RWPE2 (cell line): ENCODE results near the gene CDC42BPB.

Experiments used
- ATAC-seq: fragments of 200-7000 bp; cut with Tn5 transposase; 3 replicates; pipeline ENCODE4 v1.9.1; 2021; ENCODE audit warnings: low read depth
- DNase-seq: peaks from one replicate; pipeline ENCODE4 v3.0.0-alpha.2; 2020; ENCODE audit warnings: low spot score
- H3K27ac ChIP-seq: fragments of 450-650 bp; 2 replicates; pipeline ENCODE4 v1.5.1; 2017; ENCODE audit warnings: mild to moderate bottlenecking; ENCODE audit not compliant: poor library complexity, severe bottlenecking
- H3K27me3 ChIP-seq: fragments of 250-450 bp; sonication (Bioruptor Pico); 2 replicates; pipeline ENCODE4 v1.5.1; 2021; ENCODE audit warnings: mild to moderate bottlenecking, moderate library complexity; ENCODE audit not compliant: insufficient read depth, poor library complexity, severe bottlenecking
- H3K36me3 ChIP-seq: fragments of 250-450 bp; sonication (Bioruptor Pico); 2 replicates; pipeline ENCODE4 v1.5.1; 2020; ENCODE audit warnings: low read depth, mild to moderate bottlenecking, moderate library complexity
- H3K4me1 ChIP-seq: fragments of 250-450 bp; sonication (Bioruptor Pico); 2 replicates; pipeline ENCODE4 v1.5.1; 2021; ENCODE audit warnings: mild to moderate bottlenecking, moderate library complexity; ENCODE audit not compliant: insufficient read depth, poor library complexity, severe bottlenecking
- H3K4me3 ChIP-seq: fragments of 250-450 bp; sonication (Bioruptor Pico); 2 replicates; pipeline ENCODE4 v1.5.1; 2021; ENCODE audit warnings: mild to moderate bottlenecking, moderate library complexity; ENCODE audit not compliant: severe bottlenecking
- H3K9me3 ChIP-seq: fragments of 250-450 bp; sonication (Bioruptor Pico); 2 replicates; pipeline ENCODE4 v1.5.1; 2021; ENCODE audit warnings: mild to moderate bottlenecking, moderate library complexity; ENCODE audit not compliant: severe bottlenecking
- TF ChIP-seq, protein P1 (sequence below): fragments of 450-650 bp; IDR thresholded peaks from one replicate; pipeline ENCODE4 v1.5.1; 2017; ENCODE audit warnings: mild to moderate bottlenecking, moderate library complexity; ENCODE audit not compliant: poor library complexity, severe bottlenecking

Gene CDC42BPB

DNA sequence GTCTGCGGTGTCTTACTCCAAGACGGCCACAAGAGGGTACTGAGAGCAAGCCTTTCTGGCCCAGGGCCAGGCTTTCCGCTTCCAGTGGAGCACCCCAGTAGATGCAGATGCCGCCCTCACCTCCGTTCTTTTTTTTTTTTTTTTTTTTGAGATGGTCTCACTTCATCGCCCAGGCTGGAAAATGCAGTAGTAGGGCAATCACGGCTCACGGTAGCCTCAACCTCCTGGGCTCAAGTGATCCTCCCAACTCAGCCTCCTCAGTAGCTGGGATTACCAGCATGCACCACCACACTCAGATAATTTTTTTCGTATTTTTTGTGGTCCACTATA is 21.0 kb upstream of the CDC42BPB start:
- TF ChIP-seq, protein P1, sequence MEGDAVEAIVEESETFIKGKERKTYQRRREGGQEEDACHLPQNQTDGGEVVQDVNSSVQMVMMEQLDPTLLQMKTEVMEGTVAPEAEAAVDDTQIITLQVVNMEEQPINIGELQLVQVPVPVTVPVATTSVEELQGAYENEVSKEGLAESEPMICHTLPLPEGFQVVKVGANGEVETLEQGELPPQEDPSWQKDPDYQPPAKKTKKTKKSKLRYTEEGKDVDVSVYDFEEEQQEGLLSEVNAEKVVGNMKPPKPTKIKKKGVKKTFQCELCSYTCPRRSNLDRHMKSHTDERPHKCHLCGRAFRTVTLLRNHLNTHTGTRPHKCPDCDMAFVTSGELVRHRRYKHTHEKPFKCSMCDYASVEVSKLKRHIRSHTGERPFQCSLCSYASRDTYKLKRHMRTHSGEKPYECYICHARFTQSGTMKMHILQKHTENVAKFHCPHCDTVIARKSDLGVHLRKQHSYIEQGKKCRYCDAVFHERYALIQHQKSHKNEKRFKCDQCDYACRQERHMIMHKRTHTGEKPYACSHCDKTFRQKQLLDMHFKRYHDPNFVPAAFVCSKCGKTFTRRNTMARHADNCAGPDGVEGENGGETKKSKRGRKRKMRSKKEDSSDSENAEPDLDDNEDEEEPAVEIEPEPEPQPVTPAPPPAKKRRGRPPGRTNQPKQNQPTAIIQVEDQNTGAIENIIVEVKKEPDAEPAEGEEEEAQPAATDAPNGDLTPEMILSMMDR = peak; percentile 86
- Histone ChIP-seq H3K4me3 (no peak overlapping the region), H3K9me3 (no peaks in the 10 kb centered on the region), H3K36me3 (no peaks in the 10 kb centered on the region), H3K27me3 (no peaks in the 10 kb centered on the region), H3K27ac (no peak overlapping the region), H3K4me1 (peaks cover 5% of the 10 kb centered on the region)
- ATAC-seq = peak; percentile 53
- peak; percentile 86 for DNase-seq

DNA sequence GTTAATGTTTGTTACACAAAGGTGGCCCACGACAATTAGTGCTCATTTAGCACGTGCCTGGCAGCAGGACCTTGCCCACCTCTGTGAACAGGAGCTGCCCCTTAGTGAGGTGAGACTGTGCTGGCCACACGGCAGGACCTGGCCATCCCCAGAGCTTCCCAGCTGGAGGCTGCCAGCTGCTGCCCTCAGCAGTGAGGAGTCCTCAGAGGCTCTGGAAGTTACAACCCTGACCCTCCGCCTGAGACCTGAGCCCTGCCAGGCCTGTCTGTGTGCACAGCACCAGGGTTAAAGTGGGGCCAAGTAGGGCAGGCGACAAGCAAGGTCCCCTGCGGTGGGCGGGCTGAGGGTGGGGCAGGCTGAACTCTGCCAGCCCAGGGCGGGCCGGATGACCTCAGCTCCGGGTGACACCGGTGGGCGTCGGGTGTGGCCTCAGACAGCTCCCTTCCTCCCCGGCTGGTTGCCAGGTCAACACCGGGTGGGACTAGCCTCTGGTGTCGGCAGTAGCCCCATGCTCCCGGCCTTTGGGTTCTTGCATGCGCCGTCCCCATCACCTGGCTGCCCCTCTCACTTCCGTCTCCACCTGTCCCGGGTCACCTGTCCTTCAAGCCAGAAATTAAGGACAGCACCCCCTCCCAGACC is 17.5 kb upstream of the CDC42BPB start:
- H3K4me1 ChIP-seq = peaks cover 12% of the 10 kb centered on the region
- H3K9me3 ChIP-seq = no peaks in the 10 kb centered on the region
- no peaks in the 10 kb centered on the region for H3K36me3 ChIP-seq
- DNase-seq (peak; percentile 83), ATAC-seq (0 out of 3 replicates have a peak, but pooled peaks have one; percentile 2)
- TF ChIP-seq, protein P1 = no peak
- H3K27ac ChIP-seq = no peak overlapping the region
- H3K27me3 ChIP-seq = no peaks in the 10 kb centered on the region
- no peak overlapping the region for H3K4me3 ChIP-seq

DNA sequence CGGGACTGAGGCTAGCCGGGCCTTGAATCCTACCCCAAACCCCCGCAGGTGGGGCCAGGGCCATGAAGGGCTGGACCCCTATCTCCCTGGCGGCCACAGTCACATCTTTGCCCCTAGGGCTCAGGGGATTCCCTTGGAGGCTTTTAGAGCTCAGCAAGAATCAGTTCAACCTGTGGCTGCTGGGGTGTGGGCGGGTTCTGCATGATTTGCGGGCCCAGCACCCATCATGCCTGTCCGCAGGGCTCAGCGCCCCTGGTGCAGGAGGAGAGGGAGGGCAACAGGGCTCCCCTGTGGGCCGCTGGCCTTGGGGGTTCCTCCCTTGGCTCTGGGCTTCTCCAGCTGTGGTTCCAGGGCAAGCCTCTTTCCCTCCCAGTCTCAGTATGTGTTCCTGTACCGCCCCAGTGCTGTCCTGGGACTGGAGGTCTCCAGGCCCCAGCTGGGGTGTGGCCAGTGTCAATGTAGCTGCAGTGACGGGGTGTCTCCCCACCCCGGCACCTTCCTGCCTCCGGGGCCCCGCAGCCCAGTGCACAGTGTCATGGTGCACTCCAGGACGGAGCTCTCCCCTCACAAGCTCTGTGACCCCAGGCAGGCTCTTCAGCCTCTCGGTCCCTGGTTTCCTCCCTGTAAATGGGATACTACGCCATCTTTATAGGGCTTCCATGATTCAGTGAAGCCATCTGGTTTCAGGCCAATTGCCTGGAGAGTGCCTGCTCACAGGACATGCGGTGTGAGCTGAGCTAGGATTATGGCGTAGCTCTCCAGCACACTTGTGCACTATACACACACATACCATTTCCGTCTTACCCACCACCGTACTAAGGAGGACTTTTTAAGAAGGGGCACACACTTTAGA is 16.8 kb upstream of the CDC42BPB start:
- ATAC-seq = no peak
- Histone ChIP-seq H3K9me3 (no peaks in the 10 kb centered on the region), H3K4me3 (no peak overlapping the region), H3K27me3 (no peaks in the 10 kb centered on the region), H3K4me1 (peaks cover 12% of the 10 kb centered on the region), H3K36me3 (no peaks in the 10 kb centered on the region), H3K27ac (no peak overlapping the region)
- TF ChIP-seq, protein P1 = no peak
- no peak for DNase-seq

DNA sequence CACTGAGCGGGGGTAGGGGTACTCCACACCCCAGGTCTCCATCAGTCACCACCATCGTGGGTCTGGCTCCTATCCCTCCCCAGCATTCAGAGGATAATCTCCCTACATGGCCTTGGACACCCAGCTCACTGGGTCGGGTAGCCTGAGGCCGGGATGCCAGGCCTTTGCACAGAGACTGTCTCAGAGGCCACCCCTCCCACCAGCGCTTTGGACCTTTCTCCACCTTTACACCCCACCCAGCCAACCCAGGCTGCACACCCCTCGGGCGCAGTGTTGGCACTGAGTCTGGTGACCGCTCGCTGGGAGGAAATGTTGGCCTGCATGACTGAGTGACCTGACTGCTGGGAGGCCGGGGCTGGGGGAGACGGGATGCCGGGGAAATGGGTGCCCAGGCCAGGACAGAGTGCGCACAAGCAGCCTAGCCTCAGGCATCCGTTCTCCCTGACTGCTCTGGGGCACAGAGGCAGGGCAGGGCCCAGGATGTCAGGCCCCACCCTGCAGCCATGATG is 16.1 kb upstream of the CDC42BPB start:
- no peak for ATAC-seq
- Histone ChIP-seq H3K4me3 (no peak overlapping the region), H3K4me1 (peaks cover 12% of the 10 kb centered on the region), H3K9me3 (no peaks in the 10 kb centered on the region), H3K27ac (no peak overlapping the region), H3K36me3 (no peaks in the 10 kb centered on the region), H3K27me3 (no peaks in the 10 kb centered on the region)
- no peak for DNase-seq
- TF ChIP-seq, protein P1 = no peak
